ENCODE results near the gene CCPG1.

The CCPG1 gene

DNA sequence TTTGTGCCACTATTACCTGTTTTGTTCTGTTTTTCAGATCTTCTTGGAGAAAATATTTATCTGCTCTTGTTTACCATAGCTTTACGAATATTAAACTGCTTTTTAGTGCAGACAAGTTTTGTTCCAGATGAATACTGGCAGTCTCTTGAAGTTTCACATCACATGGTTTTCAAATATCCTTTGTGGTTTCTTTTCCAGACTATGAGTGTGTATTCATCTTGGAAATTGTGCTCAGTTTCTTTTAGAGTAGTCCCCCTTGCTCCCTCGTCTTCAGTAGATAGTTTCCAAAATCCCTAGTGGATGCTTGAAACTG is 88.0 kb downstream of the CCPG1 start:
- no peak for DNase-seq

DNA sequence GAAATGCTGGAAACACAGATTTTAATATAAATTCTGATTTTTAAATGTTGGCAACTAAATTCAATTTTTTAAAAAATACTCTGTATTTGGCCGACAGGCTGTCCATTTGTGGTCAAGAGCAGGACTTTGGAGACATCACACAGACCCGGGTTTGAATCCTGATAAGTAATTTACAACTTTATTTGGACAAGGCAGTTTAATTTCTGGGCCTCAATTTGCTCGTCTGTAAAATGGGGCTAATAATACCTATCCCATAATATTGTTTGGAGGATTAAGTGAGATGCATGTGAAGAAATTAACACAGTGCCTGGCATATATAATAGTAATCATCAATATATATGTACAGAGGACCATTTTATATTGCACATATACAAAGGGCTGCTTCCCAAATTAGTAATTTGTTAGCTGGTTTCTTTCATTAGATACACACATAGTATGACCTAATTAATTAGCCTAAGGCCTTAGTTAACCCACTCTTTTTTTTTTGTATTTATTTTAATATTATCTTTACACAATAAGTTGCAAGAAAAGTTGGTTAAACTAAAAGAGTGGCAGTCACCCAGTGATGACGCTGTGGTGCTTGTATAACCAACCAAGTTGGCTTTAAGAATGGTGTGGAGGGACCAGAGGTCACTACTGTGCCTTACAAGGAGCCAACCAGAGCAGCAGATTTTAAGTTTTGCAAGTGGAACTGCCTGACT is 88.5 kb downstream of the CCPG1 start:
- no peak for DNase-seq

DNA sequence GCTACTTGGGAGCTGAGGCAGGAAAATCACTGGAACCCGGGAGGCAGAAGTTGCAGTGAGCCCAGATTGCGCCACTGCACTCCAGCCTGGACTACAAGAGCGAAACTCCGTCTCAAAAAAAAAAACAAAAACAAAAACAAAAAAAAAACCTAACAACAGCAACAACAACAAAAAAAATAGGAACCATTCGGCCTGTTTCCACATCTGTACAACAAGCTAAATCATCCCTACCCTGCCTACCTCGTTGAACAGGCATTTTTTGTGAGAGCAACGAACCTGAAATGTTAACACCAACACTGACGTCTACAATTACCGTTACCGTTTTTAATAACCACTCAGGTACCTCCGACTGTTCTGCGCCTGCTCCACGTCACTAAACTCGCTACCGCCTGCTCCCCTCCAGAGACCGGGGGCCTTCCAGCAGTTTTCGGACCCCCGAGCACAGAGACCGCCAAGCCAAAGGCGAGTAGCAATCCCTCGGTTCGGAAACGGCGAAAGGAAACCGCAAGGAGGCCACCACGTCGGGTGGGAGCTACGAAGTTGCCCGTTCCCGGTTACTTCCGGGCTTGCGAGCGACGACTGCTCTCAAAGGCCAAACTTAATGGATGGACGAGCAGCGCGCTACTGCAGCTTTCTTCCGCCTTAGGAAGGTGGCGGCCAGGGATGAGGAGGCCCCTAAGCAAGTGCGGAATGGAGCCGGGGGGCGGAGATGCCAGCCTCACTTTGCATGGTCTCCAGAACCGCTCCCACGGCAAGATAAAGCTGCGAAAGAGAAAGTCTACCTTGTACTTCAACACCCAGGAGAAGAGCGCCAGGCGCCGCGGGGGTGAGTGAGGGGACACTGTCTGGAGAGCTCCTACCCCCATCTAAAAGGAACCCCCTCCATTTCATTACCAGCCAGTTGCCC is 89.3 kb downstream of the CCPG1 start, which contains the start of the genes PIGB and PIGBOS1:
Gene PIGB, plus strand, starts transcription at position 635 of the 907 bp plus-strand sequence. Its CDS starts 29 bp downstream, at position 664.
Gene PIGBOS1, minus strand, starts transcription at position 536 of the 907 bp plus-strand sequence. CDS start 1,331 bp downstream, outside the sequence.
- DNase-seq = peak; percentile 17 to 87 (median 70)
